NCI-H2029 treated with DMSO at 0.1 percent for 48 hours (cell line): Measurements from ENCODE around the gene TLCD5.

Experiments used
- DNase-seq: peaks from one replicate; lab custom pipeline; 2025; lab: John Stamatoyannopoulos, UW

Gene TLCD5

DNA sequence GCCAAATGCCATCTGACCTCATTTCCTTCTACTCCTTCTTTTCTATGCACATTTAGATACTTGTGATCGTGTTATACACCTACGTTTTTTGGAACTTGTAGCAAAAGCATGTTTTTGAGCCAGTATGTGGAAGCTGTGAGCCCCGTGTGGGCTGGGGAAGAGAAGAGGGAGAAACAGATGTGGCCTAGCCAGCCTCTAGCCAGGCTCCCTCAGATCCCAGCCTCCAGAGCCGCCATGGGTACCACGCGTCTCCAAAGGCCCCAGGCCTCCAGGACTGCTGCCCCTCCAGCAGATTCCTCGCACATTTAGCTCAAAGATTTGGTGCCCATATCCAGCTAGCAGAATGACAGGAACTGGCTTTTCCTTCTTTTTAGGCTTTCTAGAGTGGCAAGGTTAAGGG lies 17.0 kb upstream of the TLCD5 start:
- no peak for DNase-seq

- no peak for DNase-seq
Measured at GRCh38 chr11:120310870-120311269, 14.2 kb upstream of the TLCD5 start.

- DNase-seq = no peak
Measured at GRCh38 chr11:120314861-120315260, 10.2 kb upstream of the TLCD5 start.

- peak; percentile 12 for DNase-seq
Measured at GRCh38 chr11:120316880-120317688, 8.0 kb upstream of the TLCD5 start.

GRCh38 chr11:120317689-120318480 lies 7.2 kb upstream of the TLCD5 start:
- no peak for DNase-seq

DNA sequence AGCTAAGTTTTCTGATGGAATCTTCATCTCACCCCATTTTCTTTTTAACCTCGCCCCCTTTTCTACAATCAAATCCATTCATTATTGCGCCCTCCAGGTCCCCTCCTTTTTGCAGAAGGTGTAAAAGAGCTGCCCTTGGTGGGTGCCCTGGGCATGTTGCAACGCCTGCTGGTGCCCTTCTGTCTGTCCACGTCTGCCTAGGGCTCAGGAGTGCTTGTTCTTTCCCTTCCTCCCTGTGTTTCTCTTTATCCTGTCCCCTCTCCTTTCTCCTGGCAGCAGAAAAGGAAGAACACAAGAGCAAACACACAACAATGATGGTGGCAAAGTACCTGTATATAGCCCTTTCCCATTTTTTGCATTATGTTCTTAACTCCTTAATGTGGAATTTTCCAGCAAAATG lies 6.2 kb upstream of the TLCD5 start:
- no peak for DNase-seq

- no peak for DNase-seq
Measured at GRCh38 chr11:120326228-120326627, 1.1 kb downstream of the TLCD5 start.

DNA sequence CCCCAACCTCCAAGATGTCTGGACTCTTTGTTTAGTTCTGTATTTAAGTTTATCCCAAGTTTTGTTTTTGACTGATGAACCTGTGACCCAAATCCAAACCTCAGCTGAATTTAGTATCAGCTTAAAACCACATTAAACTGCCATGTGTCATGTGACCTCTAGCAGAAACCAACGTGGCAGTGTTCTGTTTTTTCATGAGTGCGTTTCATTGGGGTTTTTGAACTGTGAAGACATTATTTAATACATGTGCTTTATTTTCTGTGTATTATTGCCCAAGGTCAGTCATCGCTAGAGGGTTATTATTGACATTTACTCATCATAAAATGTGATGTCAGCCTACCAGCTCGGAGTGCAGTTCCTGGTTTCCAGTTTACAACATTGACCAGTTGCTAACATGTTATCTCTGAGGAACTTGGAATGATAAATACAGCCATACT lies 1.8 kb downstream of the TLCD5 start:
- DNase-seq = no peak

DNA sequence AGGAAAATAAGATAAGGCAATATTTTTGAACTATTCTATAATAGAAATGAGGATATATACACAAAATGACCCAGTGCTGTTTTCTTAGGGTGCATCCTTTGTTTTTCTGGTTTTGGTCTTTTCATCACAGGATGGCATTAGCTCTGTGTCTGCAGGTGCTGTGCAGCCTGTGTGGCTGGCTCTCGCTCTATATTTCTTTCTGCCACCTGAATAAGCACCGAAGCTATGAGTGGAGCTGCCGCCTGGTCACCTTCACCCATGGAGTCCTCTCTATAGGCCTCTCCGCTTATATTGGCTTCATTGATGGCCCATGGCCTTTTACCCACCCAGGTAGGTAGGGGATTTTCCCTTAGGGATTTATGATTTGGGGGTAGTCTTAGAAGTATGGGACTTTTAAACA lies 2.2 kb downstream of the TLCD5 start:
- DNase-seq = no peak

GRCh38 chr11:120329556-120329955 lies 4.5 kb downstream of the TLCD5 start:
- DNase-seq = no peak

DNA sequence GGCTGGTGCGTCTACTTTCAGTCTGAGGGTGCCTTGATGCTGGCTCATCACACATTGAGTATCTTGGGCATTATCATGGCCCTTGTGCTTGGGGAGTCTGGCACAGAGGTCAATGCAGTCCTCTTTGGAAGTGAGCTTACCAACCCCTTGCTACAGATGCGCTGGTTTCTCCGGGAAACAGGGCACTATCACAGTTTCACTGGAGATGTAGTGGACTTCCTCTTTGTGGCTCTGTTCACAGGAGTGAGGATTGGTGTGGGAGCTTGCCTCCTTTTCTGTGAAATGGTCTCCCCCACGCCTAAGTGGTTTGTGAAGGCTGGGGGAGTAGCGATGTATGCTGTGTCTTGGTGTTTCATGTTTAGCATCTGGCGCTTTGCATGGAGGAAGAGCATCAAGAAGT lies 4.9 kb downstream of the TLCD5 start:
- DNase-seq = no peak

GRCh38 chr11:120331301-120331996 lies 6.3 kb downstream of the TLCD5 start:
- DNase-seq = no peak

- no peak for DNase-seq
Measured at GRCh38 chr11:120332822-120333716, 8.0 kb downstream of the TLCD5 start.

DNA sequence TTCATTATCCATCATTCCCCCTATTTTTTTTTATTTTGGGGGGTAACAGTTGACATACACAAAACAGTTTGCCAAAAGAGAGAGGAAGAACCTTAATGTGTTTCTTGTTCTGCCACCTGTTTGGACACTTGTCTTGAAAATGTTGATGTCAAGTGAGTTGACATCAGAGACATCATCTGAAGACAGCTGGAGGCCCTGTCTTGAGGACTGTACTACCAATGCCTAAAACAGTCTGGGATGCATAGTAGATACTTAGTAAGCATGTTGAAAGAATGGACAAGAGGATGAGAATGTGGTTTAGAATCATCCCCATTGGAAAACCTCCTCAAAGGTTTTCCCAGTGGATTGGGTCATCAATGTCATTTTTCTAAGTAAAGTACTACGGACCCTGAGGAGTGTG lies 8.7 kb downstream of the TLCD5 start:
- DNase-seq = no peak

GRCh38 chr11:120334332-120334731 lies 9.2 kb downstream of the TLCD5 start:
- no peak for DNase-seq

DNA sequence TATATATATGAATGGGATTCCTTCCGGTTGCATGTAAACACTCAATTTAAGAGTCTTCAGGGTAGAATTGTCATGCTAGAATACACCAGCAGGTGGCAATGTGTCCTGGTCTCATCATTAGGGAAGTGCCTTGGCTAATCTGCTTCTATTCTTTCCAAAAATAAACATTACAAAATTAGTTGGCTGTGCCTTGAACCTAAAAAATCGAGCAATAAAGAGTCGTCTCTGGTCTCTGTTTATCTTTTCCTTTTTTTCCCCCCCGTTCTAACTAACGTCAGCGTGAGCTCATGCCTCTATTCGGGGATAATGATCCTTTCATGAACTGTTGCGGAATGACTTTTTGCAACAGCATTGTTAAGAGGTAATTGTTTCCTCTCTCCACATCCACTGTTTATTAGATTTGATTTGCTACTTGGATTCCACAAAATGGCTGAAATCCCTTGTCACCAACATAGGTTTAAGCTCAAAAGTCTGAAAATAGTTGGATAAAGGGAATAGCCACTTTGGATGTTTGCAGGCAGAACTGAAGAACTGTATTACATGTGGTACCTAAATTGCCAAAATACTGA lies 9.9 kb downstream of the TLCD5 start:
- DNase-seq = peak; percentile 86

DNA sequence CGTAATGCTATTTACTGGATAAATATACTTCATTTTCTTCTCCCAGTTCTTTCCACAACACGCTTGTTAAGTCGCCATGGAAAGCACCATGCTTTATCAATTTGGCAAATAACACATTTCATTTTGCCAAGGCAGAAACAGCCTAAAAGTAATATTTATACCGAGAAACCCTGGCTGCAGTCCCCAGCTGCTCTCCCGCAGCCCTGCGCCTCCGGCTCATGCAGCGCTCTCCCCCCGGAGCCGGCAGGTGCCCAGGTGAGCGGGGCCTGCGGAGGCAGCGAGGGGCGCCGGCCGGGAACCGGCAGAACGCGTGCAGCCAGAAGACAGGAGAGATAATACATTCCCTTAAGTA lies 10.4 kb downstream of the TLCD5 start:
- peak; percentile 47 for DNase-seq

- peak; percentile 76 for DNase-seq
Measured at GRCh38 chr11:120335908-120336640, 11.0 kb downstream of the TLCD5 start, which contains the start of gene ARHGEF12. ARHGEF12 (plus strand) TSS chr11:120336413; CDS start chr11:120337244, 831 bp downstream.

DNA sequence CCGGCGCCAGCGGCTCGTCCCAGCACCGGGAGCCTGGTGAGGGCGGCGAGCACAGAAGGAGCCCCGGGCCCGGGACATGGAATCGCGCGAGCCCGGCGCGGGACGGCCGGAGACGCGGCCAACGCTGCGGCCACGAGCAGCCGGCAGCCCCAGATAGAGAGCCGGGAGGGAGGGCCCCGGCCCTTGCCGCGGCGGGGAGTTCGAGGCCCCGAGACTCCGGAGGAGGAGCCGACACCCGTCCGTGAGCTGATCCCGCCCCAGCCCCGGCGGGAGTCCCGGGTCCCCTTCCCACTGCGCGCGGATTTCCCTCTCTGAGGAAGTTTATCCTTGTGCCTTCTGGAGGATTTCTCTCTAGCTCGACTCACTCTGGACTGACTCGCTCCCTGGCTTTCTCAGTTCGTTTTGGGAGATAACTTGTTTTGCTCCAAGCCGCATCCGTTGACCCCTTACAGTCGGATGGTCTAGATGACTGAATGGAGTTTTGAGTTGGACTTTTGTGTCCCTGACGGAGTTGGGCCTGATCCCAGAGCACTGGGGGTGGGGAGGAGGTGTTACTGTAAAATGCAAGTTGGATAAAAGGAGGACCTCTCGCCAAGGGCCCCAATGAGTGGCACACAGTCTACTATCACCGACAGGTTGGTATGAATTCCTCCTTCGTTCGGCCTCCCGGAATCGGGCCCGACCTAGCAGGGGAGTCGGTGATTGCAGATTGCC lies 11.7 kb downstream of the TLCD5 start:
- DNase-seq = no peak
